T-helper 2 cell treated with Interferon-gamma antibody and Interleukin-4, amounts not matched to agents 100 ng/mL and 5 ng/mL, for 36 hours (primary cell): Measurements from ENCODE around the gene LPAR3. TPM values are rescaled to one million over a fixed set of nuclear protein-coding genes. Genes with fewer than 3 reads are reported as not detected.

Experiments used
- total RNA-seq: library from RNA; stranded (reverse); gene quantifications from 2 replicates; pipeline ENCODE4 v1.2.3, GENCODE V29; 2022

Gene LPAR3
- total RNA-seq, 1 donor from 2014 or later, result 0.25 TPM

Other genes starting within 250 kb of the LPAR3 start
- 17.0 and 18.4 TPM in 2 replicates for gene SSX2IP, start 202.7 kb downstream of the LPAR3 start, total RNA-seq
- 41.5 and 42.7 TPM in 2 replicates for gene MCOLN2, start 103.9 kb upstream of the LPAR3 start, total RNA-seq
- gene MCOLN3, start 155.3 kb upstream of the LPAR3 start, total RNA-seq, result 3.4 and 4.1 TPM in 2 replicates